Heart left ventricle (tissue), 16 donors: Measurements from ENCODE around the gene SLC44A1. TPM values are rescaled to one million over a fixed set of nuclear protein-coding genes. Genes with fewer than 3 reads are reported as not detected.

Experiments used
- ATAC-seq, 4 donors: fragments of 200-7000 bp; cut with Tn5 transposase; one replicate each; pipeline ENCODE4 v1.9.1; 2020 to 2022; ENCODE audit warnings: moderate library complexity in 4 of 4, mild to moderate bottlenecking in 3 of 4, moderate number of reproducible peaks in 1 of 4
- DNase-seq, 5 donors: peaks; one replicate each; pipeline ENCODE4 v3.0.0-alpha.2; 2020
- H3K27ac ChIP-seq, 12 donors: fragments of 200-600 bp; sonication (generic) in 4 of 12; one replicate each; pipeline versions ENCODE4 v1.5.0 to v1.8.0; 2016 to 2022; ENCODE audit warnings: mild to moderate bottlenecking in 2 of 12
- H3K27me3 ChIP-seq, 9 donors: fragments of 200-600 bp; sonication (generic) in 2 of 9; one replicate each; pipeline versions ENCODE4 v1.5.1 to v1.8.0; 2016 to 2022; ENCODE audit warnings: mild to moderate bottlenecking in 3 of 9
- H3K36me3 ChIP-seq, 9 donors: fragments of 200-600 bp; sonication (generic) in 2 of 9; one replicate each; pipeline versions ENCODE4 v1.5.0 to v1.8.0; 2018 to 2022; ENCODE audit warnings: mild to moderate bottlenecking in 2 of 9
- H3K4me1 ChIP-seq, 12 donors: fragments of 200-600 bp; sonication (generic) in 4 of 12; one replicate each; pipeline versions ENCODE4 v1.5.0 to v1.8.0; 2016 to 2022; ENCODE audit warnings: mild to moderate bottlenecking in 3 of 12
- H3K4me3 ChIP-seq, 12 donors: fragments of 200-600 bp; sonication (generic) in 4 of 12; one replicate each; pipeline versions ENCODE4 v1.5.0 to v1.8.0; 2017 to 2022; ENCODE audit warnings: mild to moderate bottlenecking in 9 of 12, moderate library complexity in 4 of 12
- H3K9me3 ChIP-seq, 12 donors: fragments of 200-600 bp; sonication (generic) in 4 of 12; one replicate each; pipeline versions ENCODE4 v1.5.0 to v1.8.0; 2016 to 2022; ENCODE audit warnings: mild to moderate bottlenecking in 1 of 12
- CTCF ChIP-seq, 12 donors: fragments of 200-600 bp; sonication (generic) in 4 of 12; IDR thresholded peaks; one replicate each; pipeline versions ENCODE4 v1.5.0 to v1.8.0; 2018 to 2022; ENCODE audit warnings: antibody characterized with exemption in 12 of 12, mild to moderate bottlenecking in 5 of 12
- POLR2A ChIP-seq, 2 donors: fragments of 450-650 bp; IDR thresholded peaks; one replicate each; pipeline ENCODE4 v1.6.1; 2017; ENCODE audit warnings: antibody characterized with exemption in 2 of 2, mild to moderate bottlenecking in 2 of 2, moderate library complexity in 2 of 2
- WGBS, 4 donors: extraction: QIAGEN DNeasy Blood & Tissue Kit in 2 of 4; methylation state at CpG; one replicate each; pipeline versions ENCODE4 v1.1.5 to v1.1.7; 2013 to 2018; 5-methylcytosine and 5-hydroxymethylcytosine counted together
- intact Hi-C, 10 donors: fragments of 100-400 bp; cut with DNase I; formaldehyde crosslinking; loops; one replicate each; pipeline versions ENCODE4 v1.11.1 to v1.14.2; 2022
- polyA plus RNA-seq, 2 donors: library from polyadenylated mRNA; stranded (reverse); fragments of 200-250 nt; gene quantifications; one replicate each; pipeline ENCODE4 v1.2.3, GENCODE V29; 2013
- total RNA-seq, 9 donors: library from RNA; depleted of rRNA in 2 of 9; stranded (reverse); fragments of >200 nt in 2 of 9; fragmentation: NEBNext Ultra II Directional in 3 of 9; extraction: Animal tissue kit (Norgen Biotek cat#: 25700) in 3 of 9; gene quantifications; one replicate each; pipeline versions ENCODE4 v1.1.0 to v1.2.4, GENCODE V29; 2016 to 2023
- donor health status: ischemic (EF 13 %, LVEDD 7.1; RV severe dilation, severe dysfunction).
- donor health status: healthy with polysubstance abuse.
- donor health status: DM: no; HTN: yes; CAD: no.
- donor health status: DM: no; HTN: no; CAD: no.
- donor health status: ischemic (EF 25% LVEDD 6.9; RV normal size, moderate dysfunction).
- donor health status: ischemic (EF 25% LVEDD 5.7; RV mildly dilated, moderate dysfunction).
- donor health status: healthy.
- donor health status: DM: yes; HTN: yes; CAD: no.
- donor health status: ischemic (EF 35%, LVEDD 5.7; RV mildly dilated, moderate dysfunction).
- donor health status: nonischemic (EF 11% LVEDD 7.7; RV severe dilation, severe dysfunction).
- donor health status: DM: yes; HTN: yes; CAD: no.
- donor health status: PGD.
- donor health status: ischemic (EF 29% LVEDD 5.4; RV normal size, mild dysfunction).
- donor health status: nonischemic (EF 23%, LVEDD 6.1; RV moderate dilation, normal function).

Gene SLC44A1
- total and polyA plus RNA-seq, 11 donors: 5.1 to 29.4 (median 21.3) TPM

GRCh38 chr9:105275938-105276337 lies 31.5 kb downstream of the SLC44A1 start:
- 91 to 96% (median 95%) methylated on average over 6 of the region's 6 CpGs for WGBS, 4 donors

GRCh38 chr9:105278751-105279150 lies 34.3 kb downstream of the SLC44A1 start:
- Histone ChIP-seq H3K4me3 (no peak overlapping the region), H3K27ac (no peak overlapping the region), H3K27me3 (no peaks in the 10 kb centered on the region), H3K9me3 (no peaks in the 10 kb centered on the region), H3K4me1 (peaks cover 0 to 15% (median 3%) of the 10 kb centered on the region in 12 donors), H3K36me3 (no peaks in the 10 kb centered on the region)
- 82 to 85% (median 85%) methylated on average over 4 of the region's 4 CpGs for WGBS, 4 donors
- peak in 3 of 4 donors; percentile 50 to 74 (median 73) for ATAC-seq
- TF ChIP-seq POLR2A (IDR thresholded peaks at IDR 0.05) (no peak), CTCF (IDR thresholded peaks at IDR 0.05) (no peak)
- intact Hi-C loops: no loop called here
- DNase-seq: no peak

More at GRCh38 chr9:105275938-105276337, 31.5 kb downstream of the SLC44A1 start:
- no peak for DNase-seq
- no peaks in the 10 kb centered on the region for H3K36me3 ChIP-seq
- H3K27me3 ChIP-seq: no peaks in the 10 kb centered on the region
- TF ChIP-seq CTCF (IDR thresholded peaks at IDR 0.05): no peak
- TF ChIP-seq POLR2A (IDR thresholded peaks at IDR 0.05): no peak
- ATAC-seq: no peak
- no peaks in the 10 kb centered on the region for H3K9me3 ChIP-seq
- intact Hi-C loops: no loop called here
- H3K27ac ChIP-seq: no peak overlapping the region
- peaks cover 0 to 19% (median under 1%) of the 10 kb centered on the region in 12 donors for H3K4me1 ChIP-seq
- no peak overlapping the region for H3K4me3 ChIP-seq

GRCh38 chr9:105280691-105281090 lies 36.2 kb downstream of the SLC44A1 start:
- ATAC-seq: no peak
- H3K9me3 ChIP-seq: no peaks in the 10 kb centered on the region
- intact Hi-C loops: no loop called here
- H3K27me3 ChIP-seq: no peaks in the 10 kb centered on the region
- H3K36me3 ChIP-seq: no peaks in the 10 kb centered on the region
- H3K4me3 ChIP-seq: no peak overlapping the region
- no peak overlapping the region for H3K27ac ChIP-seq
- no peak for DNase-seq
- TF ChIP-seq POLR2A (IDR thresholded peaks at IDR 0.05) (no peak), CTCF (IDR thresholded peaks at IDR 0.05) (no peak)
- peaks cover 0 to 15% (median 4%) of the 10 kb centered on the region in 12 donors for H3K4me1 ChIP-seq
- WGBS, 4 donors: 87 to 100% (median 94%) methylated on average over 1 to 2 of the region's 2 CpGs

- H3K4me3 ChIP-seq: no peak overlapping the region
- WGBS, 4 donors: 91 to 96% (median 95%) methylated on average over 4 of the region's 4 CpGs
- ATAC-seq (no peak), DNase-seq (no peak)
- no peaks in the 10 kb centered on the region for H3K9me3 ChIP-seq
- TF ChIP-seq CTCF (IDR thresholded peaks at IDR 0.05) (no peak), POLR2A (IDR thresholded peaks at IDR 0.05) (no peak)
- H3K4me1 ChIP-seq: peaks cover 0 to 15% (median 4%) of the 10 kb centered on the region in 12 donors
- no peaks in the 10 kb centered on the region for H3K27me3 ChIP-seq
- intact Hi-C loops: no loop called here
- H3K27ac ChIP-seq: no peak overlapping the region
- no peaks in the 10 kb centered on the region for H3K36me3 ChIP-seq
Observed at GRCh38 chr9:105281272-105281671, 36.8 kb downstream of the SLC44A1 start.
